Measurements from ENCODE around the gene LRRC14B.
A peak's percentile ranks its signal among the peaks of the same experiment; 100 is the strongest.

The LRRC14B gene

DNA sequence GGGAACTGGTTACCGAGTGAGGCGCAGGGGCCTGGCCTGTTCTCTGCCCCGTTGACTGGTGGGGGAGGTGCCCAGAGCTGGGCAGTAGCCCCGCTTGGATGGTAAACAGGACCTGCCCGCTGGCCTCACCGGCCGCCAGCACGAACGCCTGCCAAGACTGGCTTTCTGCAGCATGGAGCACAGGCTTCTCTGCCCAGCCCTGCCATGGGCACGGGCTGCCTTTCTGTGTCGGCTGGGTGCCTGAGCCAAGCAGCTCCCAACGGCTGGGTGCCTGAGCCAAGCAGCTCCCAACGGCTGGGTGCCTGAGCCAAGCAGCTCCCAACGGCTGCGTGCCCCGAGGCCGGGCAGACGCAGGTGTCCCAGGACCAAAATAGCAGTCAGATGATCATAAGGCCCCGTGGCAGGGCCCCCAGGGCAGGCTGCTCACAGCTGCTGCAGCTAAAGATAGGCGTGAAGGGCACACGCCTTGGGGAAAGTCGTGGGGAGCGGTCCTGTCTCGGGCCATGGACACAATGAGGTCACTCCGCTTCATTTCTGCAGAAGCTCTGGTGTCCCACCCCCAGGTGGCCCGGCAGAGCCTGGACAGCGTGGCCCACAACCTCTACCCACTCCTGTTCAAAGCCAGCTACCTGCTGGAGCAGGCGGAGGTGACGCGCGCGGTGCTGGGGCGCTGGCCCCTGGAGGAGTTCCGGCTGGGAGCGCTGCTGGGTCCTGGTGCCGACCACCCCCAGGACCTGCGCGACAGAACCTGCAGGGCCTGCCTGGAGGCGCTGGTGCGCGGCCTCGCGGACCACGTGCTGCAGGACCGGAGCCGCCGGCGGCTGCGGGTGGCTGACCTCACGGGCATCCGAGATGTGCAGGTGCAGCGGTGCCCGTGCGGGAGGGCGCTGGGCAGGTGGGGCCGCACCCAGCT is at the start of gene LRRC14B:
Gene LRRC14B (plus strand): TSS at position 460 of the 913 bp plus-strand sequence. CDS start 44 bp downstream, at position 504.
- ChIA-PET POLR2A (interaction anchor here (0.5 to 1.9 kb wide), 3 partner anchors 26 to 28 kb away, joined by 3 to 6 read pairs (median 4); partner anchors contain the start of genes CCDC127 and SDHA), CTCF (no interaction called here)
- Histone ChIP-seq H3K36me3 (ENCODE audit: control insufficient read depth in 2 of 2, insufficient read depth in 1 of 2, low read length in 2 of 2) (no peaks in the 10 kb centered on the region), H3K4me1 (ENCODE audit: control insufficient read depth, insufficient read depth, low read length) (peaks cover 4% of the 10 kb centered on the region), H3K4me3 (ENCODE audit: low read depth, low read length) (no peak within 1 kb of the TSS), H3K9me3 (ENCODE audit: control insufficient read depth, insufficient read depth, low read depth, low read length) (no peaks in the 10 kb centered on the region), H3K27ac (ENCODE audit: extremely low read depth, low read depth, low read length) (no peak within 1 kb of the TSS)
- TF ChIP-seq ZNF510 (tag by site-specific recombination; IDR thresholded peaks at IDR 0.05; ENCODE audit: insufficient replicate concordance) (no peak), ZIC2 (tag by site-specific recombination; IDR thresholded peaks at IDR 0.05) (peak; percentile 74), ZNF501 (tag by site-specific recombination; IDR thresholded peaks at IDR 0.05) (no peak)
- TF ChIP-seq, protein P1, sequence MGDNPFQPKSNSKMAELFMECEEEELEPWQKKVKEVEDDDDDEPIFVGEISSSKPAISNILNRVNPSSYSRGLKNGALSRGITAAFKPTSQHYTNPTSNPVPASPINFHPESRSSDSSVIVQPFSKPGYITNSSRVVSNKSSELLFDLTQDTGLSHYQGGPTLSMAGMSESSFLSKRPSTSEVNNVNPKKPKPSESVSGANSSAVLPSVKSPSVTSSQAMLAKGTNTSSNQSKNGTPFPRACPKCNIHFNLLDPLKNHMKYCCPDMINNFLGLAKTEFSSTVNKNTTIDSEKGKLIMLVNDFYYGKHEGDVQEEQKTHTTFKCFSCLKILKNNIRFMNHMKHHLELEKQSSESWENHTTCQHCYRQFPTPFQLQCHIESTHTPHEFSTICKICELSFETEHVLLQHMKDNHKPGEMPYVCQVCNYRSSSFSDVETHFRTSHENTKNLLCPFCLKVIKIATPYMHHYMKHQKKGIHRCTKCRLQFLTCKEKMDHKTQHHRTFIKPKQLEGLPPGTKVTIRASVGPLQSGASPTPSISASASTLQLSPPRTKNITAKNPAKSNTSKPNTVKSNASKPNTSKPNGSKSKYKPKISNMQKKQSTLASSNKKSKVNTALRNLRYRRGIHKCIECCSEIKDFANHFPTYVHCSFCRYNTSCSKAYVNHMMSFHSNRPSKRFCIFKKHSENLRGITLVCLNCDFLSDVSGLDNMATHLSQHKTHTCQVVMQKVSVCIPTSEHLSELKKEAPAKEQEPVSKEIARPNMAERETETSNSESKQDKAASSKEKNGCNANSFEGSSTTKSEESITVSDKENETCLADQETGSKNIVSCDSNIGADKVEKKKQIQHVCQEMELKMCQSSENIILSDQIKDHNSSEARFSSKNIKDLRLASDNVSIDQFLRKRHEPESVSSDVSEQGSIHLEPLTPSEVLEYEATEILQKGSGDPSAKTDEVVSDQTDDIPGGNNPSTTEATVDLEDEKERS (tag by site-specific recombination; IDR thresholded peaks at IDR 0.05) = no peak
- TF ChIP-seq, protein P2, sequence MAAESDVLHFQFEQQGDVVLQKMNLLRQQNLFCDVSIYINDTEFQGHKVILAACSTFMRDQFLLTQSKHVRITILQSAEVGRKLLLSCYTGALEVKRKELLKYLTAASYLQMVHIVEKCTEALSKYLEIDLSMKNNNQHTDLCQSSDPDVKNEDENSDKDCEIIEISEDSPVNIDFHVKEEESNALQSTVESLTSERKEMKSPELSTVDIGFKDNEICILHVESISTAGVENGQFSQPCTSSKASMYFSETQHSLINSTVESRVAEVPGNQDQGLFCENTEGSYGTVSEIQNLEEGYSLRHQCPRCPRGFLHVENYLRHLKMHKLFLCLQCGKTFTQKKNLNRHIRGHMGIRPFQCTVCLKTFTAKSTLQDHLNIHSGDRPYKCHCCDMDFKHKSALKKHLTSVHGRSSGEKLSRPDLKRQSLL (tag by site-specific recombination; IDR thresholded peaks at IDR 0.05) = peak; percentile 82

DNA sequence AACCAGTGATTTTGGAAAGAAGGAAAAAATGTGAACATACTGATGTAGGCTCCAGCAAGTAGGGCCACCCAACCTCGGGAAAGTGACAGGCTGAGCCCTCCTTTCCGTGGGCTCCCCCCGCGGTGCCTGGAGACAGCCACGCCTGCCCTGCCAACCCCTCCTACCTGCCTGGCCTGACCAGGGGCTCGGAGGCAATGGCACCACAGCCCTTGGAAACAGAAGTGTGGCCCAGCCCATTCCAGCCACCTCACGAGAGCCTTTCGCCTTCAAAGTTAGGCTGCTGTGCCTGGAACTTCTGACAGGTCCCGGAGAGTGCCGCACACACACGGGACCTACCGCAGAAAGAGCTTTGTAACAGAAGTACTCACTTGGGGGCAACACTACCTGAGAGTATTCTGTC is 49.5 kb upstream of the LRRC14B start:
- no peaks in the 10 kb centered on the region for H3K4me1 ChIP-seq (ENCODE audit: control insufficient read depth, insufficient read depth, low read length)
- peaks cover 0 to 7% of the 10 kb centered on the region in 2 experiments; a peak in 1 of 3 replicates for H3K36me3 ChIP-seq (ENCODE audit: control insufficient read depth in 2 of 2, insufficient read depth in 1 of 2, low read length in 2 of 2)
- no peak overlapping the region for H3K27ac ChIP-seq (ENCODE audit: extremely low read depth, low read depth, low read length)
- no peak overlapping the region for H3K4me3 ChIP-seq (ENCODE audit: low read depth, low read length)
- no peaks in the 10 kb centered on the region for H3K9me3 ChIP-seq (ENCODE audit: control insufficient read depth, insufficient read depth, low read depth, low read length)
- ChIA-PET POLR2A (no interaction called here), CTCF (no interaction called here)
- TF ChIP-seq ZNF423 (tag by site-specific recombination; IDR thresholded peaks at IDR 0.05) (no peak), ZNF416 (tag by site-specific recombination; IDR thresholded peaks at IDR 0.05) (no peak), GFI1B (tag by site-specific recombination; IDR thresholded peaks at IDR 0.05) (no peak), ZNF571 (tag by site-specific recombination; IDR thresholded peaks at IDR 0.05) (no peak), ZFP3 (tag by site-specific recombination; IDR thresholded peaks at IDR 0.05; ENCODE audit: low read depth) (no peak), ZNF26 (tag by site-specific recombination; IDR thresholded peaks at IDR 0.05) (no peak), ZNF701 (tag by site-specific recombination; IDR thresholded peaks at IDR 0.05) (no peak), ZNF433 (tag by site-specific recombination; IDR thresholded peaks at IDR 0.05; ENCODE audit: low read depth) (no peak), HOXD13 (CRISPR knock-in tag; IDR thresholded peaks at IDR 0.05; ENCODE audit: borderline replicate concordance) (no peak), RBAK (tag by site-specific recombination; IDR thresholded peaks at IDR 0.05) (no peak), ZSCAN5A (tag by site-specific recombination; IDR thresholded peaks at IDR 0.05) (no peak), ZNF585B (tag by site-specific recombination; IDR thresholded peaks at IDR 0.05) (no peak), ZNF248 (tag by site-specific recombination; IDR thresholded peaks at IDR 0.05) (no peak), ZNF223 (tag by site-specific recombination; IDR thresholded peaks at IDR 0.05) (no peak), ZNF354C (tag by site-specific recombination; IDR thresholded peaks at IDR 0.05; ENCODE audit: borderline replicate concordance, low read depth) (no peak), KLF10 (tag by site-specific recombination; IDR thresholded peaks at IDR 0.05) (no peak)
- TF ChIP-seq, protein P3, sequence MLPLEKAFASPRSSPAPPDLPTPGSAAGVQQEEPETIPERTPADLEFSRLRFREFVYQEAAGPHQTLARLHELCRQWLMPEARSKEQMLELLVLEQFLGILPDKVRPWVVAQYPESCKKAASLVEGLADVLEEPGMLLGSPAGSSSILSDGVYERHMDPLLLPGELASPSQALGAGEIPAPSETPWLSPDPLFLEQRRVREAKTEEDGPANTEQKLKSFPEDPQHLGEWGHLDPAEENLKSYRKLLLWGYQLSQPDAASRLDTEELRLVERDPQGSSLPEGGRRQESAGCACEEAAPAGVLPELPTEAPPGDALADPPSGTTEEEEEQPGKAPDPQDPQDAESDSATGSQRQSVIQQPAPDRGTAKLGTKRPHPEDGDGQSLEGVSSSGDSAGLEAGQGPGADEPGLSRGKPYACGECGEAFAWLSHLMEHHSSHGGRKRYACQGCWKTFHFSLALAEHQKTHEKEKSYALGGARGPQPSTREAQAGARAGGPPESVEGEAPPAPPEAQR (tag by site-specific recombination; IDR thresholded peaks at IDR 0.05) = no peak
- TF ChIP-seq, protein P4, sequence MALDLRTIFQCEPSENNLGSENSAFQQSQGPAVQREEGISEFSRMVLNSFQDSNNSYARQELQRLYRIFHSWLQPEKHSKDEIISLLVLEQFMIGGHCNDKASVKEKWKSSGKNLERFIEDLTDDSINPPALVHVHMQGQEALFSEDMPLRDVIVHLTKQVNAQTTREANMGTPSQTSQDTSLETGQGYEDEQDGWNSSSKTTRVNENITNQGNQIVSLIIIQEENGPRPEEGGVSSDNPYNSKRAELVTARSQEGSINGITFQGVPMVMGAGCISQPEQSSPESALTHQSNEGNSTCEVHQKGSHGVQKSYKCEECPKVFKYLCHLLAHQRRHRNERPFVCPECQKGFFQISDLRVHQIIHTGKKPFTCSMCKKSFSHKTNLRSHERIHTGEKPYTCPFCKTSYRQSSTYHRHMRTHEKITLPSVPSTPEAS (tag by site-specific recombination; IDR thresholded peaks at IDR 0.05) = no peak
